Activated B cell treated with CpG ODN at 0.5 μM for 24 hours (primary cell): Measurements from ENCODE around the gene FBXL7. TPM values are rescaled to one million over a fixed set of nuclear protein-coding genes. Genes with fewer than 3 reads are reported as not detected.

Source experiments
- ATAC-seq: fragments of 200-7000 bp; cut with Tn5 transposase; one replicate; pipeline ENCODE4 v1.10.0; 2021; ENCODE audit warnings: low read depth, mild to moderate bottlenecking, moderate library complexity
- CTCF ChIA-PET: fragments of 350-600 bp; sonication (Branson Sonifier 250); formaldehyde crosslinking; loops from one replicate; lab custom pipeline; 2021; ENCODE audit warnings: antibody characterized with exemption; lab: Charles Lee
- POLR2A ChIA-PET: fragments of 350-600 bp; sonication (Branson Sonifier 250); formaldehyde crosslinking; loops from one replicate; lab custom pipeline; 2021; ENCODE audit warnings: antibody characterized with exemption; lab: Charles Lee
- DNase-seq: peaks from one replicate; pipeline ENCODE4 v3.0.0; 2022
- H3K27ac Mint-ChIP-seq: one replicate; pipeline ENCODE4 v1.8.0; 2020; ENCODE audit warnings: mixed read lengths
- H3K27me3 Mint-ChIP-seq: one replicate; pipeline ENCODE4 v1.8.0; 2021; ENCODE audit warnings: mixed read lengths
- H3K36me3 Mint-ChIP-seq: one replicate; pipeline ENCODE4 v1.8.0; 2021; ENCODE audit warnings: low read depth, mixed read lengths
- H3K4me1 Mint-ChIP-seq: one replicate; pipeline ENCODE4 v1.8.0; 2021; ENCODE audit warnings: mixed read lengths
- H3K4me3 Mint-ChIP-seq: one replicate; pipeline ENCODE4 v1.8.0; 2020; ENCODE audit warnings: mild to moderate bottlenecking, mixed read lengths
- H3K9me3 Mint-ChIP-seq: one replicate; pipeline ENCODE4 v1.8.0; 2020; ENCODE audit warnings: mixed read lengths
- CTCF ChIP-seq: fragments of 200-600 bp; IDR thresholded peaks from one replicate; pipeline ENCODE4 v1.8.0; 2022; ENCODE audit warnings: antibody characterized with exemption, mild to moderate bottlenecking
- intact Hi-C: fragments of 100-400 bp; cut with micrococcal nuclease; formaldehyde crosslinking; loops from one replicate; pipeline ENCODE4 v1.15.1; 2024
- total RNA-seq: library from RNA; stranded (reverse); gene quantifications from 2 replicates; pipeline ENCODE4 v1.2.3, GENCODE V29; 2022

FBXL7 gene
- total RNA-seq, 1 donor from 2014 or later: not detected

GRCh38 chr5:15821506-15821905, 321.5 kb downstream of the FBXL7 start:
- CTCF ChIA-PET: no interaction called here
- H3K9me3 Mint-ChIP-seq: no peaks in the 10 kb centered on the region
- ATAC-seq: no peak
- intact Hi-C loops: no loop called here
- POLR2A ChIA-PET: no interaction called here
- TF ChIP-seq CTCF: no peak
- no peaks in the 10 kb centered on the region for H3K27me3 Mint-ChIP-seq
- no peak overlapping the region for H3K27ac Mint-ChIP-seq
- DNase-seq: no peak
- no peak overlapping the region for H3K4me3 Mint-ChIP-seq
- no peaks in the 10 kb centered on the region for H3K4me1 Mint-ChIP-seq
- no peaks in the 10 kb centered on the region for H3K36me3 Mint-ChIP-seq

- CTCF ChIA-PET: no interaction called here
- no peak for TF ChIP-seq CTCF
- POLR2A ChIA-PET: no interaction called here
- no peak overlapping the region for H3K4me3 Mint-ChIP-seq
- no peaks in the 10 kb centered on the region for H3K4me1 Mint-ChIP-seq
- intact Hi-C loops: no loop called here
- H3K27ac Mint-ChIP-seq: no peak overlapping the region
- ATAC-seq (no peak), DNase-seq (no peak)
- H3K9me3 Mint-ChIP-seq: no peaks in the 10 kb centered on the region
- no peaks in the 10 kb centered on the region for H3K27me3 Mint-ChIP-seq
- no peaks in the 10 kb centered on the region for H3K36me3 Mint-ChIP-seq
Observed at GRCh38 chr5:15823398-15823797, 323.4 kb downstream of the FBXL7 start.

GRCh38 chr5:15827741-15828140, 327.8 kb downstream of the FBXL7 start:
- Mint-ChIP-seq H3K27me3 (no peaks in the 10 kb centered on the region), H3K36me3 (no peaks in the 10 kb centered on the region), H3K27ac (no peak overlapping the region), H3K4me1 (no peaks in the 10 kb centered on the region), H3K9me3 (no peaks in the 10 kb centered on the region), H3K4me3 (no peak overlapping the region)
- CTCF ChIA-PET: no interaction called here
- intact Hi-C loops: no loop called here
- no peak for TF ChIP-seq CTCF
- POLR2A ChIA-PET: no interaction called here
- DNase-seq (no peak), ATAC-seq (no peak)

- Mint-ChIP-seq H3K27me3 (no peaks in the 10 kb centered on the region), H3K4me1 (no peaks in the 10 kb centered on the region), H3K36me3 (no peaks in the 10 kb centered on the region), H3K9me3 (no peaks in the 10 kb centered on the region), H3K27ac (no peak overlapping the region), H3K4me3 (no peak overlapping the region)
- no peak for TF ChIP-seq CTCF
- intact Hi-C loops: no loop called here
- ATAC-seq: no peak
- POLR2A ChIA-PET: no interaction called here
- CTCF ChIA-PET: no interaction called here
- DNase-seq: no peak
Observed at GRCh38 chr5:15831408-15831807, 331.4 kb downstream of the FBXL7 start.

- CTCF ChIA-PET: no interaction called here
Observed at GRCh38 chr5:15833365-15833764, 333.4 kb downstream of the FBXL7 start.

More at GRCh38 chr5:15833365-15833764, 333.4 kb downstream of the FBXL7 start:
- no peak overlapping the region for H3K4me3 Mint-ChIP-seq
- ATAC-seq: no peak
- intact Hi-C loops: no loop called here
- POLR2A ChIA-PET: no interaction called here
- no peak overlapping the region for H3K27ac Mint-ChIP-seq
- no peak for DNase-seq
- no peaks in the 10 kb centered on the region for H3K4me1 Mint-ChIP-seq
- H3K27me3 Mint-ChIP-seq: no peaks in the 10 kb centered on the region
- no peaks in the 10 kb centered on the region for H3K36me3 Mint-ChIP-seq
- H3K9me3 Mint-ChIP-seq: no peaks in the 10 kb centered on the region
- no peak for TF ChIP-seq CTCF
